ENCODE data around the gene DYNLT2.
"Not testable (repeated sequence)": the region's sequence is repeated elsewhere in the genome, so short reads cannot be mapped to it uniquely, and the experiment has no call there.

The DYNLT2 gene

GRCh38 chr6:169776379-169776778 lies 25.0 kb upstream of the DYNLT2 start:
- ChIA-PET POLR2A (no interaction called here), CTCF (interaction anchor here (1.9 kb wide), 1 partner anchor 14 kb away, joined by 6 read pairs; no protein-coding TSS in a partner anchor)
- Histone ChIP-seq H3K9me3 (ENCODE audit: control extremely low read depth in 1 of 5, control insufficient read depth in 4 of 5, insufficient read depth in 2 of 5, low read depth in 1 of 5, low read length in 4 of 5) (peaks cover 0 to 4% (median 0%) of the 10 kb centered on the region in 5 experiments), H3K27ac (ENCODE audit: insufficient read depth in 1 of 2, low read depth in 1 of 2, low read length in 2 of 2, poor library complexity in 1 of 2, severe bottlenecking in 2 of 2) (no peak overlapping the region), H3K36me3 (ENCODE audit: control insufficient read depth in 4 of 4, insufficient read depth in 4 of 4, low read length in 3 of 4) (peaks cover 27 to 59% (median 45%) of the 10 kb centered on the region in 4 experiments), H3K27me3 (replicated peaks in 2 of 5; ENCODE audit: control insufficient read depth in 4 of 5, insufficient read depth in 5 of 5, low read length in 4 of 5) (no peaks in the 10 kb centered on the region), H3K4me1 (ENCODE audit: control extremely low read depth in 1 of 4, control insufficient read depth in 4 of 4, insufficient read depth in 4 of 4, low read length in 3 of 4) (no peaks in the 10 kb centered on the region), H3K4me3 (ENCODE audit: control insufficient read depth in 1 of 7, extremely low read depth in 1 of 7, insufficient read depth in 4 of 7, low read depth in 2 of 7, low read length in 6 of 7) (no peak overlapping the region)
- WGBS (ENCODE audit: insufficient coverage): 98% methylated on average over 13 of the region's 13 CpGs
- DNase-seq: no peak

- 97% methylated on average over 10 of the region's 10 CpGs for WGBS (ENCODE audit: insufficient coverage)
- ChIA-PET POLR2A (no interaction called here), CTCF (no interaction called here)
- no peak for DNase-seq
- H3K27ac ChIP-seq (ENCODE audit: insufficient read depth in 1 of 2, low read depth in 1 of 2, low read length in 2 of 2, poor library complexity in 1 of 2, severe bottlenecking in 2 of 2): no peak overlapping the region
- no peaks in the 10 kb centered on the region for H3K9me3 ChIP-seq (ENCODE audit: control extremely low read depth in 1 of 5, control insufficient read depth in 4 of 5, insufficient read depth in 2 of 5, low read depth in 1 of 5, low read length in 4 of 5)
- no peak overlapping the region for H3K4me3 ChIP-seq (ENCODE audit: control insufficient read depth in 1 of 7, extremely low read depth in 1 of 7, insufficient read depth in 4 of 7, low read depth in 2 of 7, low read length in 6 of 7)
- peaks cover 27 to 53% (median 39%) of the 10 kb centered on the region in 4 experiments for H3K36me3 ChIP-seq (ENCODE audit: control insufficient read depth in 4 of 4, insufficient read depth in 4 of 4, low read length in 3 of 4)
- H3K27me3 ChIP-seq (replicated peaks in 2 of 5; ENCODE audit: control insufficient read depth in 4 of 5, insufficient read depth in 5 of 5, low read length in 4 of 5): no peaks in the 10 kb centered on the region
- no peaks in the 10 kb centered on the region for H3K4me1 ChIP-seq (ENCODE audit: control extremely low read depth in 1 of 4, control insufficient read depth in 4 of 4, insufficient read depth in 4 of 4, low read length in 3 of 4)
Measured at GRCh38 chr6:169775321-169775720, 23.9 kb upstream of the DYNLT2 start.

- H3K36me3 ChIP-seq (ENCODE audit: control insufficient read depth in 4 of 4, insufficient read depth in 4 of 4, low read length in 3 of 4): peaks cover 21 to 46% (median 34%) of the 10 kb centered on the region in 4 experiments
- H3K27ac ChIP-seq (ENCODE audit: insufficient read depth in 1 of 2, low read depth in 1 of 2, low read length in 2 of 2, poor library complexity in 1 of 2, severe bottlenecking in 2 of 2): no peak overlapping the region
- POLR2A ChIA-PET: no interaction called here
- no peak overlapping the region for H3K4me3 ChIP-seq (ENCODE audit: control insufficient read depth in 1 of 7, extremely low read depth in 1 of 7, insufficient read depth in 4 of 7, low read depth in 2 of 7, low read length in 6 of 7)
- no peaks in the 10 kb centered on the region for H3K9me3 ChIP-seq (ENCODE audit: control extremely low read depth in 1 of 5, control insufficient read depth in 4 of 5, insufficient read depth in 2 of 5, low read depth in 1 of 5, low read length in 4 of 5)
- DNase-seq: no peak
- CTCF ChIA-PET: interaction anchor here (1.0 to 1.4 kb wide), 2 partner anchors 11 to 15 kb away, joined by 4 to 5 read pairs; no protein-coding TSS in a partner anchor
- H3K4me1 ChIP-seq (ENCODE audit: control extremely low read depth in 1 of 4, control insufficient read depth in 4 of 4, insufficient read depth in 4 of 4, low read length in 3 of 4): no peaks in the 10 kb centered on the region
- WGBS (ENCODE audit: insufficient coverage): 98% methylated on average over 7 of the region's 9 CpGs
- no peaks in the 10 kb centered on the region for H3K27me3 ChIP-seq (replicated peaks in 2 of 5; ENCODE audit: control insufficient read depth in 4 of 5, insufficient read depth in 5 of 5, low read length in 4 of 5)
Measured at GRCh38 chr6:169774347-169774746, 23.0 kb upstream of the DYNLT2 start.

GRCh38 chr6:169766921-169767736 lies 15.8 kb upstream of the DYNLT2 start:
- 97% methylated on average over 12 of the region's 13 CpGs for WGBS (ENCODE audit: insufficient coverage)
- no peak overlapping the region for H3K27ac ChIP-seq (ENCODE audit: insufficient read depth in 1 of 2, low read depth in 1 of 2, low read length in 2 of 2, poor library complexity in 1 of 2, severe bottlenecking in 2 of 2)

GRCh38 chr6:169766232-169766631 lies 14.9 kb upstream of the DYNLT2 start:
- H3K27ac ChIP-seq (ENCODE audit: insufficient read depth in 1 of 2, low read depth in 1 of 2, low read length in 2 of 2, poor library complexity in 1 of 2, severe bottlenecking in 2 of 2): no peak overlapping the region
- no peaks in the 10 kb centered on the region for H3K27me3 ChIP-seq (replicated peaks in 2 of 5; ENCODE audit: control insufficient read depth in 4 of 5, insufficient read depth in 5 of 5, low read length in 4 of 5)
- ChIA-PET CTCF (interaction anchor here (2.1 kb wide), 1 partner anchor 24 kb away, joined by 9 read pairs; no protein-coding TSS in a partner anchor), POLR2A (no interaction called here)
- no peaks in the 10 kb centered on the region for H3K9me3 ChIP-seq (ENCODE audit: control extremely low read depth in 1 of 5, control insufficient read depth in 4 of 5, insufficient read depth in 2 of 5, low read depth in 1 of 5, low read length in 4 of 5)
- no peaks in the 10 kb centered on the region for H3K4me1 ChIP-seq (ENCODE audit: control extremely low read depth in 1 of 4, control insufficient read depth in 4 of 4, insufficient read depth in 4 of 4, low read length in 3 of 4)
- no peak overlapping the region for H3K4me3 ChIP-seq (ENCODE audit: control insufficient read depth in 1 of 7, extremely low read depth in 1 of 7, insufficient read depth in 4 of 7, low read depth in 2 of 7, low read length in 6 of 7)
- 100% methylated on average over 5 of the region's 5 CpGs for WGBS (ENCODE audit: insufficient coverage)
- DNase-seq: no peak
- peaks cover 13 to 67% (median 37%) of the 10 kb centered on the region in 4 experiments for H3K36me3 ChIP-seq (ENCODE audit: control insufficient read depth in 4 of 4, insufficient read depth in 4 of 4, low read length in 3 of 4)

More at GRCh38 chr6:169766921-169767736, 15.8 kb upstream of the DYNLT2 start:
- Histone ChIP-seq H3K9me3 (ENCODE audit: control extremely low read depth in 1 of 5, control insufficient read depth in 4 of 5, insufficient read depth in 2 of 5, low read depth in 1 of 5, low read length in 4 of 5) (no peaks in the 10 kb centered on the region), H3K36me3 (ENCODE audit: control insufficient read depth in 4 of 4, insufficient read depth in 4 of 4, low read length in 3 of 4) (peaks cover 17 to 68% (median 41%) of the 10 kb centered on the region in 4 experiments), H3K4me1 (ENCODE audit: control extremely low read depth in 1 of 4, control insufficient read depth in 4 of 4, insufficient read depth in 4 of 4, low read length in 3 of 4) (no peaks in the 10 kb centered on the region), H3K4me3 (ENCODE audit: control insufficient read depth in 1 of 7, extremely low read depth in 1 of 7, insufficient read depth in 4 of 7, low read depth in 2 of 7, low read length in 6 of 7) (no peak overlapping the region), H3K27me3 (replicated peaks in 2 of 5; ENCODE audit: control insufficient read depth in 4 of 5, insufficient read depth in 5 of 5, low read length in 4 of 5) (no peaks in the 10 kb centered on the region)
- no peak for DNase-seq
- ChIA-PET POLR2A (no interaction called here), CTCF (interaction anchor here (2.1 kb wide), 1 partner anchor 23 kb away, joined by 9 read pairs; no protein-coding TSS in a partner anchor)

- H3K4me3 ChIP-seq (ENCODE audit: control insufficient read depth in 1 of 7, extremely low read depth in 1 of 7, insufficient read depth in 4 of 7, low read depth in 2 of 7, low read length in 6 of 7); H3K4me1 ChIP-seq (ENCODE audit: control extremely low read depth in 1 of 4, control insufficient read depth in 4 of 4, insufficient read depth in 4 of 4, low read length in 3 of 4); POLR2A ChIA-PET; H3K27me3 ChIP-seq (replicated peaks in 2 of 5; ENCODE audit: control insufficient read depth in 4 of 5, insufficient read depth in 5 of 5, low read length in 4 of 5); H3K27ac ChIP-seq (ENCODE audit: insufficient read depth in 1 of 2, low read depth in 1 of 2, low read length in 2 of 2, poor library complexity in 1 of 2, severe bottlenecking in 2 of 2); H3K9me3 ChIP-seq (ENCODE audit: control extremely low read depth in 1 of 5, control insufficient read depth in 4 of 5, insufficient read depth in 2 of 5, low read depth in 1 of 5, low read length in 4 of 5); DNase-seq: not testable (repeated sequence)
- CTCF ChIA-PET: interaction anchor here (2.1 kb wide), 1 partner anchor 24 kb away, joined by 9 read pairs; no protein-coding TSS in a partner anchor
- 95% methylated on average over 4 of the region's 10 CpGs for WGBS (ENCODE audit: insufficient coverage)
- peaks cover 13 to 71% (median 39%) of the 10 kb centered on the region in 4 experiments for H3K36me3 ChIP-seq (ENCODE audit: control insufficient read depth in 4 of 4, insufficient read depth in 4 of 4, low read length in 3 of 4)
Measured at GRCh38 chr6:169765789-169766188, 14.4 kb upstream of the DYNLT2 start.

GRCh38 chr6:169763881-169764280 lies 12.5 kb upstream of the DYNLT2 start:
- H3K36me3 ChIP-seq (ENCODE audit: control insufficient read depth in 4 of 4, insufficient read depth in 4 of 4, low read length in 3 of 4): peaks cover 15 to 82% (median 45%) of the 10 kb centered on the region in 4 experiments
- POLR2A ChIA-PET: interaction anchor here (0.6 kb wide), 1 partner anchor 232 kb away, joined by 5 read pairs; no protein-coding TSS in a partner anchor

More at GRCh38 chr6:169763881-169764280, 12.5 kb upstream of the DYNLT2 start:
- CTCF ChIA-PET: no interaction called here
- WGBS (ENCODE audit: insufficient coverage): 95% methylated on average over 7 of the region's 10 CpGs
- DNase-seq: no peak
- Histone ChIP-seq H3K9me3 (ENCODE audit: control extremely low read depth in 1 of 5, control insufficient read depth in 4 of 5, insufficient read depth in 2 of 5, low read depth in 1 of 5, low read length in 4 of 5) (no peaks in the 10 kb centered on the region), H3K4me3 (ENCODE audit: control insufficient read depth in 1 of 7, extremely low read depth in 1 of 7, insufficient read depth in 4 of 7, low read depth in 2 of 7, low read length in 6 of 7) (no peak overlapping the region), H3K27me3 (replicated peaks in 2 of 5; ENCODE audit: control insufficient read depth in 4 of 5, insufficient read depth in 5 of 5, low read length in 4 of 5) (no peaks in the 10 kb centered on the region), H3K27ac (ENCODE audit: insufficient read depth in 1 of 2, low read depth in 1 of 2, low read length in 2 of 2, poor library complexity in 1 of 2, severe bottlenecking in 2 of 2) (no peak overlapping the region), H3K4me1 (ENCODE audit: control extremely low read depth in 1 of 4, control insufficient read depth in 4 of 4, insufficient read depth in 4 of 4, low read length in 3 of 4) (no peaks in the 10 kb centered on the region)

All from common myeloid progenitor, CD34-positive (primary cell).